ENCODE data around the gene ZNF746.

DNA sequence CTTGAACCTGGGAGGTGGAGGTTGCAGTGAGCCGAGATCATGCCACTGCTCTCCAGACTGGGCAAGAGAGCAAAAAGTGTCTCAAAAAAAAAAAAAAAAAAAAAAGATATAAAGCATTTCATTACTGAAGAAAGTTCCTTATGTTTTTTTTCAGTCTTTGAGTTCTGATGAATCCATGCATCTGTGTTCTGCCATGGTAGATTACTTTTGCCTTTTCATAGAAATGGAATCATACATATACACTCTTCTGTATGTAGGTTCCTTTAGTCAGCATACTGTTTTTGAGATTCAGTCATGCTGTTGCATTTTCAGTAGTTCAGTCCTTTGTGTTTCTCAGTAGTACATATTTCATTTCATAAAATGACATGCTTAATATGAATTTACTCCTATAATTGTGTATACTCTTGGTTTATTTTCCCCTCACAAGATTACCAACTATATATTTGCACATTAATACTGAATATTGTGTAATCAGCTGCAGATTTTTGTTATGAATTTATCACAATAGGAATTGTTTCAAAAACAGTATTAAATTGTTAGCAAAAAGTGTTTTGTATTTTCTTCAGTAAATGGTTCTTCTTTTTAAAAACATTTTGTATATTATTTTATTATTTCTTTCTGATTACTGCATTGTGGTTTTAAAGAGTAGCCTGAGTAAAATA lies 34.0 kb downstream of the ZNF746 start:
- TF ChIP-seq, protein P1, sequence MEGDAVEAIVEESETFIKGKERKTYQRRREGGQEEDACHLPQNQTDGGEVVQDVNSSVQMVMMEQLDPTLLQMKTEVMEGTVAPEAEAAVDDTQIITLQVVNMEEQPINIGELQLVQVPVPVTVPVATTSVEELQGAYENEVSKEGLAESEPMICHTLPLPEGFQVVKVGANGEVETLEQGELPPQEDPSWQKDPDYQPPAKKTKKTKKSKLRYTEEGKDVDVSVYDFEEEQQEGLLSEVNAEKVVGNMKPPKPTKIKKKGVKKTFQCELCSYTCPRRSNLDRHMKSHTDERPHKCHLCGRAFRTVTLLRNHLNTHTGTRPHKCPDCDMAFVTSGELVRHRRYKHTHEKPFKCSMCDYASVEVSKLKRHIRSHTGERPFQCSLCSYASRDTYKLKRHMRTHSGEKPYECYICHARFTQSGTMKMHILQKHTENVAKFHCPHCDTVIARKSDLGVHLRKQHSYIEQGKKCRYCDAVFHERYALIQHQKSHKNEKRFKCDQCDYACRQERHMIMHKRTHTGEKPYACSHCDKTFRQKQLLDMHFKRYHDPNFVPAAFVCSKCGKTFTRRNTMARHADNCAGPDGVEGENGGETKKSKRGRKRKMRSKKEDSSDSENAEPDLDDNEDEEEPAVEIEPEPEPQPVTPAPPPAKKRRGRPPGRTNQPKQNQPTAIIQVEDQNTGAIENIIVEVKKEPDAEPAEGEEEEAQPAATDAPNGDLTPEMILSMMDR (IDR thresholded peaks at IDR 0.05) = no peak
- TF ChIP-seq POLR2A (IDR thresholded peaks at IDR 0.05) = no peak
- TF ChIP-seq POLR2AphosphoS5 (IDR thresholded peaks at IDR 0.05; ENCODE audit: insufficient read depth in 1 of 2, low read depth in 1 of 2) = no peak
